Hepatocyte (in vitro differentiated cells): Measurements from ENCODE around the gene C8B. TPM values are rescaled to one million over a fixed set of nuclear protein-coding genes. Genes with fewer than 3 reads are reported as not detected.

ENCODE experiments used
- DNase-seq: peaks from one replicate; pipeline ENCODE4 v3.0.0-alpha.2; 2016; ENCODE audit warnings: low spot score
- H2AFZ ChIP-seq: fragments of 200-600 bp; sonication (generic); 2 replicates; pipeline ENCODE4 v1.6.0; 2016; ENCODE audit warnings: antibody characterized with exemption, mild to moderate bottlenecking
- H3K27ac ChIP-seq: fragments of 200-600 bp; sonication (generic); 2 replicates; pipeline ENCODE4 v1.5.1; 2016; ENCODE audit warnings: mild to moderate bottlenecking
- H3K27me3 ChIP-seq: fragments of 200-600 bp; sonication (generic); 2 replicates; pipeline ENCODE4 v1.6.1; 2016
- H3K36me3 ChIP-seq: fragments of 200-600 bp; sonication (generic); replicated peaks from 2 replicates; pipeline ENCODE4 v1.5.1; 2016; ENCODE audit warnings: low read depth; ENCODE audit not compliant: insufficient read depth
- H3K4me1 ChIP-seq: fragments of 200-600 bp; sonication (generic); 2 replicates; pipeline ENCODE4 v1.5.1; 2016; ENCODE audit warnings: mild to moderate bottlenecking, moderate library complexity; ENCODE audit not compliant: insufficient read depth
- H3K4me2 ChIP-seq: fragments of 200-600 bp; sonication (generic); 2 replicates; pipeline ENCODE4 v1.6.0; 2016
- H3K4me3 ChIP-seq: fragments of 200-600 bp; sonication (generic); 2 replicates; pipeline ENCODE4 v1.5.1; 2016; ENCODE audit warnings: mild to moderate bottlenecking
- H3K79me2 ChIP-seq: fragments of 200-600 bp; sonication (generic); 2 replicates; pipeline ENCODE4 v1.6.0; 2017; ENCODE audit warnings: mild to moderate bottlenecking
- H3K9me2 ChIP-seq: fragments of 200-600 bp; sonication (generic); replicated peaks from 2 replicates; pipeline ENCODE4 v1.6.0; 2017; ENCODE audit warnings: mild to moderate bottlenecking; ENCODE audit not compliant: insufficient read depth
- H3K9me3 ChIP-seq: fragments of 200-600 bp; sonication (generic); 2 replicates; pipeline ENCODE4 v1.5.1; 2016; ENCODE audit warnings: low read depth, mild to moderate bottlenecking
- H4K20me1 ChIP-seq: fragments of 200-600 bp; sonication (generic); 2 replicates; pipeline ENCODE4 v1.6.0; 2016; ENCODE audit warnings: mild to moderate bottlenecking; ENCODE audit not compliant: insufficient read depth, poor library complexity, severe bottlenecking
- EZH2 ChIP-seq: fragments of 200-600 bp; sonication (generic); IDR thresholded peaks from 2 replicates; pipeline ENCODE4 v1.6.1; 2016; ENCODE audit warnings: antibody characterized with exemption, mild to moderate bottlenecking, borderline replicate concordance
- EZH2phosphoT487 ChIP-seq: fragments of 200-600 bp; sonication (generic); IDR thresholded peaks from one replicate; pipeline ENCODE4 v1.6.1; 2018; ENCODE audit warnings: antibody characterized with exemption, mild to moderate bottlenecking, low read depth, moderate library complexity; ENCODE audit not compliant: unreplicated experiment, severe bottlenecking
- WGBS: methylation state at CpG from one replicate; pipeline ENCODE4 v1.1.6; 2016; ENCODE audit warnings: low lambda C conversion rate; ENCODE audit errors: missing lambda C conversion rate; 5-methylcytosine and 5-hydroxymethylcytosine counted together
- polyA plus RNA-seq: library from polyadenylated mRNA; unstranded; fragments of >200 nt; fragmentation: Nextera tagmentation; extraction: Ambion mirVana; gene quantifications from 2 replicates; pipeline ENCODE4 v1.2.1, GENCODE V29; 2016
- total RNA-seq: library from RNA; depleted of rRNA; stranded (reverse); fragments of >200 nt; gene quantifications from 2 replicates; pipeline ENCODE4 v1.2.3, GENCODE V29; 2014
- TF ChIP-seq, protein P1 (sequence below): fragments of 200-600 bp; sonication (generic); IDR thresholded peaks from 2 replicates; pipeline ENCODE4 v1.5.1; 2016; ENCODE audit warnings: antibody characterized with exemption, mild to moderate bottlenecking; ENCODE audit not compliant: poor library complexity

C8B gene
- total and polyA plus RNA-seq, 2 experiments from 2014 or later, result 22.1 to 29.0 TPM

- H3K4me1 ChIP-seq, result peaks cover 13% of the 10 kb centered on the region
- H3K9me3 ChIP-seq, result no peaks in the 10 kb centered on the region
- H4K20me1 ChIP-seq, result no peaks in the 10 kb centered on the region
- H3K9me2 ChIP-seq, result no peaks in the 10 kb centered on the region
- no peak overlapping the region for H3K4me3 ChIP-seq
- no peak overlapping the region for H3K27ac ChIP-seq
- 69% methylated on average over 2 of the region's 2 CpGs for WGBS
- no peaks in the 10 kb centered on the region for H3K27me3 ChIP-seq
- TF ChIP-seq, protein P1, sequence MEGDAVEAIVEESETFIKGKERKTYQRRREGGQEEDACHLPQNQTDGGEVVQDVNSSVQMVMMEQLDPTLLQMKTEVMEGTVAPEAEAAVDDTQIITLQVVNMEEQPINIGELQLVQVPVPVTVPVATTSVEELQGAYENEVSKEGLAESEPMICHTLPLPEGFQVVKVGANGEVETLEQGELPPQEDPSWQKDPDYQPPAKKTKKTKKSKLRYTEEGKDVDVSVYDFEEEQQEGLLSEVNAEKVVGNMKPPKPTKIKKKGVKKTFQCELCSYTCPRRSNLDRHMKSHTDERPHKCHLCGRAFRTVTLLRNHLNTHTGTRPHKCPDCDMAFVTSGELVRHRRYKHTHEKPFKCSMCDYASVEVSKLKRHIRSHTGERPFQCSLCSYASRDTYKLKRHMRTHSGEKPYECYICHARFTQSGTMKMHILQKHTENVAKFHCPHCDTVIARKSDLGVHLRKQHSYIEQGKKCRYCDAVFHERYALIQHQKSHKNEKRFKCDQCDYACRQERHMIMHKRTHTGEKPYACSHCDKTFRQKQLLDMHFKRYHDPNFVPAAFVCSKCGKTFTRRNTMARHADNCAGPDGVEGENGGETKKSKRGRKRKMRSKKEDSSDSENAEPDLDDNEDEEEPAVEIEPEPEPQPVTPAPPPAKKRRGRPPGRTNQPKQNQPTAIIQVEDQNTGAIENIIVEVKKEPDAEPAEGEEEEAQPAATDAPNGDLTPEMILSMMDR, result no peak
- TF ChIP-seq EZH2, result no peak
- TF ChIP-seq EZH2phosphoT487, result no peak
- no peaks in the 10 kb centered on the region for H3K79me2 ChIP-seq
- H3K36me3 ChIP-seq, result no peaks in the 10 kb centered on the region
- H3K4me2 ChIP-seq, result no peak overlapping the region
- H2AFZ ChIP-seq, result no peak overlapping the region
- DNase-seq, result no peak
These were observed 45.2 kb downstream of the C8B start for GRCh38 chr1:56920591-56921001.

- no peak for TF ChIP-seq EZH2
- Histone ChIP-seq H3K79me2 (no peaks in the 10 kb centered on the region), H3K4me2 (no peak overlapping the region), H3K4me1 (peaks cover 13% of the 10 kb centered on the region), H3K36me3 (no peaks in the 10 kb centered on the region), H3K9me3 (no peaks in the 10 kb centered on the region), H4K20me1 (no peaks in the 10 kb centered on the region), H3K9me2 (no peaks in the 10 kb centered on the region), H3K27ac (no peak overlapping the region), H3K27me3 (no peaks in the 10 kb centered on the region), H2AFZ (no peak overlapping the region), H3K4me3 (no peak overlapping the region)
- WGBS, result 86% methylated on average over 5 of the region's 5 CpGs
- DNase-seq, result no peak
These were observed 48.5 kb downstream of the C8B start for GRCh38 chr1:56917356-56917755.

GRCh38 chr1:56916630-56917029, 49.2 kb downstream of the C8B start:
- Histone ChIP-seq H3K79me2 (no peaks in the 10 kb centered on the region), H3K4me1 (peaks cover 16% of the 10 kb centered on the region), H3K36me3 (no peaks in the 10 kb centered on the region), H3K9me2 (no peaks in the 10 kb centered on the region), H3K4me2 (no peak overlapping the region), H3K4me3 (no peak overlapping the region), H3K27me3 (no peaks in the 10 kb centered on the region), H2AFZ (no peak overlapping the region), H4K20me1 (no peaks in the 10 kb centered on the region), H3K27ac (no peak overlapping the region), H3K9me3 (no peaks in the 10 kb centered on the region)
- no peak for DNase-seq
- WGBS, result 83% methylated on average over 3 of the region's 3 CpGs
- TF ChIP-seq EZH2 (no peak), EZH2phosphoT487 (no peak)
- TF ChIP-seq, protein P1, result no peak

- TF ChIP-seq, protein P1, result no peak
- TF ChIP-seq EZH2phosphoT487 (no peak), EZH2 (no peak)
These were observed 49.9 kb downstream of the C8B start for GRCh38 chr1:56915960-56916359.

More at GRCh38 chr1:56915960-56916359, 49.9 kb downstream of the C8B start:
- no peaks in the 10 kb centered on the region for H3K9me2 ChIP-seq
- H3K4me2 ChIP-seq, result no peak overlapping the region
- no peak overlapping the region for H2AFZ ChIP-seq
- H3K79me2 ChIP-seq, result no peaks in the 10 kb centered on the region
- no peaks in the 10 kb centered on the region for H3K27me3 ChIP-seq
- no peak for DNase-seq
- H3K4me3 ChIP-seq, result no peak overlapping the region
- H3K4me1 ChIP-seq, result peaks cover 21% of the 10 kb centered on the region
- H4K20me1 ChIP-seq, result no peaks in the 10 kb centered on the region
- no peaks in the 10 kb centered on the region for H3K36me3 ChIP-seq
- H3K9me3 ChIP-seq, result no peaks in the 10 kb centered on the region
- 70% methylated on average over 4 of the region's 4 CpGs for WGBS
- no peak overlapping the region for H3K27ac ChIP-seq
